NCI-H128 (cell line): ENCODE measurements around the gene NLK.

Experiments used
- DNase-seq: peaks from one replicate; lab custom pipeline; 2025; ENCODE audit not compliant: unreplicated experiment; lab: John Stamatoyannopoulos, UW

NLK gene

GRCh38 chr17:28110184-28110583 lies 67.7 kb downstream of the NLK start:
- DNase-seq = no peak

- DNase-seq = no peak
Observed at GRCh38 chr17:28112181-28112580, 69.7 kb downstream of the NLK start.

- DNase-seq = no peak
Observed at GRCh38 chr17:28112606-28113005, 70.1 kb downstream of the NLK start.

GRCh38 chr17:28113269-28113668 lies 70.8 kb downstream of the NLK start:
- no peak for DNase-seq

GRCh38 chr17:28115046-28115445 lies 72.6 kb downstream of the NLK start:
- no peak for DNase-seq

- no peak for DNase-seq
Observed at GRCh38 chr17:28117304-28117703, 74.8 kb downstream of the NLK start.

- no peak for DNase-seq
Observed at GRCh38 chr17:28118362-28118761, 75.9 kb downstream of the NLK start.

GRCh38 chr17:28119046-28119445 lies 76.6 kb downstream of the NLK start:
- no peak for DNase-seq

- DNase-seq = no peak
Observed at GRCh38 chr17:28119560-28119959, 77.1 kb downstream of the NLK start.

GRCh38 chr17:28120766-28121165 lies 78.3 kb downstream of the NLK start:
- DNase-seq = no peak

- no peak for DNase-seq
Observed at GRCh38 chr17:28124962-28125361, 82.5 kb downstream of the NLK start.

- DNase-seq = no peak
Observed at GRCh38 chr17:28125526-28126378, 83.3 kb downstream of the NLK start.

- no peak for DNase-seq
Observed at GRCh38 chr17:28127196-28127595, 84.7 kb downstream of the NLK start.

- no peak for DNase-seq
Observed at GRCh38 chr17:28128779-28129178, 86.3 kb downstream of the NLK start.

GRCh38 chr17:28130472-28130871 lies 88.0 kb downstream of the NLK start:
- DNase-seq = no peak

GRCh38 chr17:28131599-28131998 lies 89.1 kb downstream of the NLK start:
- no peak for DNase-seq

GRCh38 chr17:28133562-28133970 lies 91.1 kb downstream of the NLK start:
- no peak for DNase-seq

GRCh38 chr17:28136923-28137322 lies 94.4 kb downstream of the NLK start:
- DNase-seq = no peak

- no peak for DNase-seq
Observed at GRCh38 chr17:28139822-28140221, 97.3 kb downstream of the NLK start.

- DNase-seq = no peak
Observed at GRCh38 chr17:28141313-28141712, 98.8 kb downstream of the NLK start.

- DNase-seq = no peak
Observed at GRCh38 chr17:28141773-28142172, 99.3 kb downstream of the NLK start.

GRCh38 chr17:28142305-28142704 lies 99.8 kb downstream of the NLK start:
- DNase-seq = no peak

GRCh38 chr17:28144019-28144418 lies 101.5 kb downstream of the NLK start:
- DNase-seq = no peak
